ENCODE data around the gene LRRC4B. TPM values are rescaled to one million over a fixed set of nuclear protein-coding genes. Genes with fewer than 3 reads are reported as not detected.

The LRRC4B gene
- polyA plus RNA-seq, 1 donor (not counting 4 experiments of a cell fraction or from before 2014, with no cell fraction given) = not detected

- Histone ChIP-seq H3K36me3 (ENCODE audit: control insufficient read depth in 2 of 2, extremely low read depth in 1 of 2, insufficient read depth in 2 of 2, low read length in 2 of 2) (no peaks in the 10 kb centered on the region), H3K9me1 (ENCODE audit: control insufficient read depth, extremely low read depth, insufficient read depth, low read length) (no peaks in the 10 kb centered on the region), H4K20me1 (ENCODE audit: control insufficient read depth, extremely low read depth, insufficient read depth, low read length) (no peaks in the 10 kb centered on the region), H2AFZ (ENCODE audit: control insufficient read depth, low read length) (no peak overlapping the region), H3K4me3 (ENCODE audit: control insufficient read depth in 2 of 3, extremely low read depth in 1 of 3, insufficient read depth in 2 of 3, low read depth in 1 of 3, low read length in 3 of 3) (no peak overlapping the region), H3K27ac (ENCODE audit: control insufficient read depth, insufficient read depth, low read length) (no peak overlapping the region), H3K79me2 (ENCODE audit: control insufficient read depth, insufficient read depth, low read length) (no peaks in the 10 kb centered on the region), H3K9me3 (ENCODE audit: control insufficient read depth, low read depth, low read length) (no peaks in the 10 kb centered on the region), H3K4me2 (ENCODE audit: control insufficient read depth, extremely low read depth, insufficient read depth, low read depth, low read length) (no peak overlapping the region), H3K9ac (ENCODE audit: control insufficient read depth, extremely low read depth, insufficient read depth, low read length) (no peak overlapping the region), H3K27me3 (ENCODE audit: control insufficient read depth, extremely low read depth, insufficient read depth, low read length) (peaks cover 40% of the 10 kb centered on the region), H3K4me1 (ENCODE audit: control insufficient read depth, extremely low read depth, insufficient read depth, low read length) (no peaks in the 10 kb centered on the region)
- dilution Hi-C loops (cut with MboI; ENCODE audit: extremely low pct_ligation_motif_present, low sequenced_read_pairs) = no loop called here
- DNase-seq (ENCODE audit: low read depth, low spot score) = no peak
- no peak for TF ChIP-seq EZH2 (IDR thresholded peaks at IDR 0.05; ENCODE audit: low read length)
- TF ChIP-seq, protein P1, sequence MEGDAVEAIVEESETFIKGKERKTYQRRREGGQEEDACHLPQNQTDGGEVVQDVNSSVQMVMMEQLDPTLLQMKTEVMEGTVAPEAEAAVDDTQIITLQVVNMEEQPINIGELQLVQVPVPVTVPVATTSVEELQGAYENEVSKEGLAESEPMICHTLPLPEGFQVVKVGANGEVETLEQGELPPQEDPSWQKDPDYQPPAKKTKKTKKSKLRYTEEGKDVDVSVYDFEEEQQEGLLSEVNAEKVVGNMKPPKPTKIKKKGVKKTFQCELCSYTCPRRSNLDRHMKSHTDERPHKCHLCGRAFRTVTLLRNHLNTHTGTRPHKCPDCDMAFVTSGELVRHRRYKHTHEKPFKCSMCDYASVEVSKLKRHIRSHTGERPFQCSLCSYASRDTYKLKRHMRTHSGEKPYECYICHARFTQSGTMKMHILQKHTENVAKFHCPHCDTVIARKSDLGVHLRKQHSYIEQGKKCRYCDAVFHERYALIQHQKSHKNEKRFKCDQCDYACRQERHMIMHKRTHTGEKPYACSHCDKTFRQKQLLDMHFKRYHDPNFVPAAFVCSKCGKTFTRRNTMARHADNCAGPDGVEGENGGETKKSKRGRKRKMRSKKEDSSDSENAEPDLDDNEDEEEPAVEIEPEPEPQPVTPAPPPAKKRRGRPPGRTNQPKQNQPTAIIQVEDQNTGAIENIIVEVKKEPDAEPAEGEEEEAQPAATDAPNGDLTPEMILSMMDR (optimal IDR thresholded peaks at IDR 0.05 in 1 of 3, IDR thresholded peaks at IDR 0.05 in 1 of 3, conservative IDR thresholded peaks at IDR 0.05 in 1 of 3; ENCODE audit: extremely low read depth in 1 of 3, insufficient read depth in 2 of 3, low read length in 3 of 3) = no peak
- FAIRE-seq = no peak
Observed at GRCh38 chr19:50494186-50495019, 73.8 kb downstream of the LRRC4B start.

- dilution Hi-C loops (cut with MboI; ENCODE audit: extremely low pct_ligation_motif_present, low sequenced_read_pairs) = no loop called here
Observed at GRCh38 chr19:50493171-50493570, 75.1 kb downstream of the LRRC4B start.

More at GRCh38 chr19:50493171-50493570, 75.1 kb downstream of the LRRC4B start:
- no peak overlapping the region for H2AFZ ChIP-seq (ENCODE audit: control insufficient read depth, low read length)
- FAIRE-seq = no peak
- H3K9ac ChIP-seq (ENCODE audit: control insufficient read depth, extremely low read depth, insufficient read depth, low read length) = no peak overlapping the region
- peaks cover 47% of the 10 kb centered on the region for H3K27me3 ChIP-seq (ENCODE audit: control insufficient read depth, extremely low read depth, insufficient read depth, low read length)
- no peak overlapping the region for H3K4me3 ChIP-seq (ENCODE audit: control insufficient read depth in 2 of 3, extremely low read depth in 1 of 3, insufficient read depth in 2 of 3, low read depth in 1 of 3, low read length in 3 of 3)
- no peaks in the 10 kb centered on the region for H3K4me1 ChIP-seq (ENCODE audit: control insufficient read depth, extremely low read depth, insufficient read depth, low read length)
- H3K36me3 ChIP-seq (ENCODE audit: control insufficient read depth in 2 of 2, extremely low read depth in 1 of 2, insufficient read depth in 2 of 2, low read length in 2 of 2) = no peaks in the 10 kb centered on the region
- no peaks in the 10 kb centered on the region for H4K20me1 ChIP-seq (ENCODE audit: control insufficient read depth, extremely low read depth, insufficient read depth, low read length)
- no peaks in the 10 kb centered on the region for H3K79me2 ChIP-seq (ENCODE audit: control insufficient read depth, insufficient read depth, low read length)
- TF ChIP-seq, protein P1 (optimal IDR thresholded peaks at IDR 0.05 in 1 of 3, IDR thresholded peaks at IDR 0.05 in 1 of 3, conservative IDR thresholded peaks at IDR 0.05 in 1 of 3; ENCODE audit: extremely low read depth in 1 of 3, insufficient read depth in 2 of 3, low read length in 3 of 3) = no peak
- no peak for TF ChIP-seq EZH2 (IDR thresholded peaks at IDR 0.05; ENCODE audit: low read length)
- H3K4me2 ChIP-seq (ENCODE audit: control insufficient read depth, extremely low read depth, insufficient read depth, low read depth, low read length) = no peak overlapping the region
- no peaks in the 10 kb centered on the region for H3K9me3 ChIP-seq (ENCODE audit: control insufficient read depth, low read depth, low read length)
- no peaks in the 10 kb centered on the region for H3K9me1 ChIP-seq (ENCODE audit: control insufficient read depth, extremely low read depth, insufficient read depth, low read length)
- no peak for DNase-seq (ENCODE audit: low read depth, low spot score)
- no peak overlapping the region for H3K27ac ChIP-seq (ENCODE audit: control insufficient read depth, insufficient read depth, low read length)
